Skeletal muscle satellite cell (primary cell): ENCODE data around the gene SLC12A7.

Experiments
- H3K27me3 ChIP-seq: 2 replicates; pipeline ENCODE4 v1.7.0; 2013; ENCODE audit warnings: low read length; ENCODE audit not compliant: control insufficient read depth, insufficient read depth
- H3K36me3 ChIP-seq: 2 replicates; pipeline ENCODE4 v1.7.0; 2013; ENCODE audit warnings: mild to moderate bottlenecking, control low read depth, low read length; ENCODE audit not compliant: insufficient read depth
- H3K4me1 ChIP-seq: 2 replicates; pipeline ENCODE4 v1.7.0; 2013; ENCODE audit warnings: low read length; ENCODE audit not compliant: control insufficient read depth, insufficient read depth
- H3K4me2 ChIP-seq: 2 replicates; pipeline ENCODE4 v1.7.0; 2013; ENCODE audit warnings: mild to moderate bottlenecking, low read length
- H3K4me3 ChIP-seq: 2 replicates; pipeline ENCODE4 v1.7.0; 2013; ENCODE audit warnings: low read length
- H3K9ac ChIP-seq: 2 replicates; pipeline ENCODE4 v1.7.0; 2013; ENCODE audit warnings: mild to moderate bottlenecking, low read depth, low read length, moderate library complexity
- H3K9me3 ChIP-seq: replicated peaks from 2 replicates; pipeline ENCODE4 v1.7.0; 2013; ENCODE audit warnings: mild to moderate bottlenecking, control low read depth, low read length

Gene SLC12A7

GRCh38 chr5:1017056-1017455 is 94.8 kb downstream of the SLC12A7 start:
- Histone ChIP-seq H3K9me3 (no peaks in the 10 kb centered on the region), H3K4me1 (no peaks in the 10 kb centered on the region), H3K4me3 (no peak overlapping the region), H3K36me3 (no peaks in the 10 kb centered on the region), H3K27me3 (peaks cover 42% of the 10 kb centered on the region), H3K4me2 (no peak overlapping the region), H3K9ac (no peak overlapping the region)

GRCh38 chr5:1016476-1016875 is 95.4 kb downstream of the SLC12A7 start:
- no peaks in the 10 kb centered on the region for H3K4me1 ChIP-seq
- no peak overlapping the region for H3K4me3 ChIP-seq
- no peaks in the 10 kb centered on the region for H3K36me3 ChIP-seq
- H3K9me3 ChIP-seq: no peaks in the 10 kb centered on the region
- peaks cover 47% of the 10 kb centered on the region for H3K27me3 ChIP-seq
- H3K9ac ChIP-seq: no peak overlapping the region
- no peak overlapping the region for H3K4me2 ChIP-seq

GRCh38 chr5:1016036-1016435 is 95.8 kb downstream of the SLC12A7 start:
- Histone ChIP-seq H3K27me3 (peaks cover 51% of the 10 kb centered on the region), H3K9ac (no peak overlapping the region), H3K4me1 (no peaks in the 10 kb centered on the region), H3K36me3 (no peaks in the 10 kb centered on the region), H3K9me3 (no peaks in the 10 kb centered on the region), H3K4me2 (no peak overlapping the region), H3K4me3 (no peak overlapping the region)

- peaks cover 57% of the 10 kb centered on the region for H3K27me3 ChIP-seq
- no peaks in the 10 kb centered on the region for H3K36me3 ChIP-seq
- no peak overlapping the region for H3K4me3 ChIP-seq
- H3K9me3 ChIP-seq: no peaks in the 10 kb centered on the region
- no peaks in the 10 kb centered on the region for H3K4me1 ChIP-seq
- no peak overlapping the region for H3K9ac ChIP-seq
- H3K4me2 ChIP-seq: no peak overlapping the region
These were observed 96.4 kb downstream of the SLC12A7 start for GRCh38 chr5:1015507-1015906.

GRCh38 chr5:1014781-1015221 is 97.1 kb downstream of the SLC12A7 start:
- H3K36me3 ChIP-seq: no peaks in the 10 kb centered on the region
- no peaks in the 10 kb centered on the region for H3K9me3 ChIP-seq
- peaks cover 64% of the 10 kb centered on the region for H3K27me3 ChIP-seq
- H3K9ac ChIP-seq: no peak overlapping the region
- H3K4me2 ChIP-seq: no peak overlapping the region
- H3K4me1 ChIP-seq: no peaks in the 10 kb centered on the region
- no peak overlapping the region for H3K4me3 ChIP-seq

GRCh38 chr5:1014346-1014745 is 97.5 kb downstream of the SLC12A7 start:
- H3K4me3 ChIP-seq: no peak overlapping the region
- H3K9ac ChIP-seq: no peak overlapping the region
- peaks cover 68% of the 10 kb centered on the region for H3K27me3 ChIP-seq
- no peaks in the 10 kb centered on the region for H3K36me3 ChIP-seq
- H3K9me3 ChIP-seq: no peaks in the 10 kb centered on the region
- H3K4me2 ChIP-seq: no peak overlapping the region
- H3K4me1 ChIP-seq: no peaks in the 10 kb centered on the region

DNA sequence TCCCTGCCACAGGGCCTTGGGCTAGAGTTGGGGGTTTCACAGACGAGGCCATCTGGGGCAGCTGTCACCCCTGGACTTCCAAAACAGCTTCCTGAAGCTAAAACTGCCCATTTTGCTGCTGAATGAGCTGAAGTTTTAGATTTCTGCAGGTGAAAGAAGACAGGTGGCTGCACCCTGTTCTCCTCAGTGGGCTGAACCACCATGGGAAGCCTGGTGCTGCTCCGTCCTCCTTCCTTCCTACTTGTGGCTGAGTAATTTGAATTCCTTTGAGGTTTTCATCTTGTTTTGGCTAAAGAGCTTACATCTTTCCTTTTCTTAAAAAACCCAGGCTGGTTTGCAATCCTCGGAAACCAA is 97.9 kb downstream of the SLC12A7 start:
- H3K27me3 ChIP-seq: peaks cover 71% of the 10 kb centered on the region
- no peak overlapping the region for H3K4me2 ChIP-seq
- H3K9ac ChIP-seq: no peak overlapping the region
- H3K4me3 ChIP-seq: no peak overlapping the region
- no peaks in the 10 kb centered on the region for H3K36me3 ChIP-seq
- H3K4me1 ChIP-seq: no peaks in the 10 kb centered on the region
- no peaks in the 10 kb centered on the region for H3K9me3 ChIP-seq

DNA sequence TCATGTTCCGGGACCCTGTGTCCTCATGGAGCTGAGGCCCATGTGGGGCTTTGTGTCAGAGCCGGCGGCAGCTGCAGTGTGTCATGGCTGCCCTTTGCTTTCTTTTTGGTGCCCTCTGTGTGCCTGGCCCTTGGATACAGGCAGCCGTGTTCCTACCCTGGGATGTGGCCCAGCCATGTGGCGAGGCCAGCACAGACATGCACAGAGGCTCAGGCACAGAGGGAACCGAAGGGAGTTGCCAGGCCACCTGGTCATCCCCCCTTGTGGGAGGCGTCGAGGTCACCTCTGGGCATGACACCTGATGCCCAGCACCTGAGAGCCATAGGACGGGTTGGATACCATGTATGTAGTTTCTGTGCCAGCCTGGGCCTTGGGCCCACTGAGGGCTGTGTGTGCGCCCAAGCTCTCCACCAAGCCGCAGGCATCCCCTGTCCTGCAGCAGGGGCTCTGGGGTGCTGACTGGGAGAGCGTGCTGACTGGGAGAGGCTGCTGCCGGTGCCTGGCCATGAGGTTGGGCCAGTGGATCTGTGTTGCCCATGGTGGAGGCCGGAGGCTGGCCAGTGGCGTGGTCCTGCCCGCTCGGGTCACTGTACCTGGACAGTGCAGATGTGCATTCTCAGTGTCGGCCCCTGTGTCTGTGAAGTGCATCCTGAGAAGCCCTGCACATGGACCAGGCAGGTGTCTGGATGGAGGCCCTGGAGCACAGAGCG is 98.5 kb downstream of the SLC12A7 start:
- no peaks in the 10 kb centered on the region for H3K9me3 ChIP-seq
- H3K4me2 ChIP-seq: no peak overlapping the region
- H3K27me3 ChIP-seq: peaks cover 71% of the 10 kb centered on the region
- no peak overlapping the region for H3K4me3 ChIP-seq
- H3K36me3 ChIP-seq: no peaks in the 10 kb centered on the region
- H3K4me1 ChIP-seq: no peaks in the 10 kb centered on the region
- no peak overlapping the region for H3K9ac ChIP-seq

DNA sequence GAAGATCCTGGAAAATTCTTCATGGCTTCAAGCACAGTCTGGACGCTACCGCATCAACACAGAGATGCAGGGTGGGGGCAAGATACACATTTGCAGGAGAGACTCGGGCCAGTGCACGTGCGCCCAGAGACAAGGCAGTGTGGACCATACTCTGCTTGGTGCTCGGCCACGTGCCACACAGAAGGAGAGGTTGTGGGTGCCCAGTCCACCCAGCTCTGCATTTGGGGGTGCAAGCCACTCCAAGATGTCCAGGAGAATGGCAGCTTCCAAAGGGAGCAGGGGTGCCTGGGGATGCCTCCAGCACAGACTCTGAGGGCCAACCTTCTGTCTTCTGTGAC is 99.0 kb downstream of the SLC12A7 start:
- Histone ChIP-seq H3K4me3 (no peak overlapping the region), H3K36me3 (no peaks in the 10 kb centered on the region), H3K4me1 (no peaks in the 10 kb centered on the region), H3K27me3 (peaks cover 75% of the 10 kb centered on the region), H3K4me2 (no peak overlapping the region), H3K9me3 (no peaks in the 10 kb centered on the region), H3K9ac (no peak overlapping the region)

DNA sequence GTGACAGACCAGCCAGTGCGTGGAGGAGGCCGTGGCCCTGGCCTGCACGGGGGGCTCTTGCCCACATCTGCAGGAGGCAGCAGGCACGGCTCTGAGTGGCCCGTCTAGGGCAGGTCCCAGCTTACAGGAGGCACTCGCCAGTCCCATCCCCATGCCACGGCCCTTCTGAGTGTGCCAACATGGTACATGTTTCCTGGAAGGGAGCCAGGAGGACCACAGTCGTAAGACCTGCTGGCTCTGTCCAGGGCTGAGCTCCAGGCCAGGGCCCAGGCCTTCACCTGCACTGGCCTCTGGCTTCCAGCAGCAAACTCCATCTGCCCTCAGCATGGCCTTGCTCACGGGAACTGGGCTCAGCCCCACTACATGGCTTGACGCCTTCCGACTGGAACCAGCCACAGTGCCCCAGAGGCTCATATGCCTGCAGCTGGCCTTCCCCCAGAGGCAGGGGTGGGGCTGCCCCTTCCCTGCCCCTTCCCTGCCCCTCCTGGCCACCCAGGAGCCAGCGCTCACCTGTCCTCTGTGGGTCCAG is 99.5 kb downstream of the SLC12A7 start:
- Histone ChIP-seq H3K27me3 (peaks cover 80% of the 10 kb centered on the region), H3K4me2 (no peak overlapping the region), H3K36me3 (no peaks in the 10 kb centered on the region), H3K4me3 (no peak overlapping the region), H3K9me3 (no peaks in the 10 kb centered on the region), H3K9ac (no peak overlapping the region), H3K4me1 (no peaks in the 10 kb centered on the region)

GRCh38 chr5:1011741-1012312 is 100.0 kb downstream of the SLC12A7 start:
- H3K9me3 ChIP-seq: no peaks in the 10 kb centered on the region
- H3K4me2 ChIP-seq: no peak overlapping the region
- H3K27me3 ChIP-seq: peaks cover 83% of the 10 kb centered on the region
- no peak overlapping the region for H3K4me3 ChIP-seq
- H3K36me3 ChIP-seq: no peaks in the 10 kb centered on the region
- no peaks in the 10 kb centered on the region for H3K4me1 ChIP-seq
- no peak overlapping the region for H3K9ac ChIP-seq

- H3K4me3 ChIP-seq: no peak overlapping the region
- H3K9ac ChIP-seq: no peak overlapping the region
- H3K4me2 ChIP-seq: no peak overlapping the region
- H3K9me3 ChIP-seq: no peaks in the 10 kb centered on the region
- no peaks in the 10 kb centered on the region for H3K36me3 ChIP-seq
- peaks cover 79% of the 10 kb centered on the region for H3K27me3 ChIP-seq
- no peaks in the 10 kb centered on the region for H3K4me1 ChIP-seq
These were observed 100.6 kb downstream of the SLC12A7 start for GRCh38 chr5:1011226-1011631.
